ENCODE results near the gene EXOC2. TPM values are rescaled to one million over a fixed set of nuclear protein-coding genes. Genes with fewer than 3 reads are reported as not detected.

EXOC2 gene
- total and polyA plus RNA-seq, 2 of the 13 experiments (the other 11 are each of a cell fraction or from before 2014, with no cell fraction given), result 12.6 to 22.9 TPM

DNA sequence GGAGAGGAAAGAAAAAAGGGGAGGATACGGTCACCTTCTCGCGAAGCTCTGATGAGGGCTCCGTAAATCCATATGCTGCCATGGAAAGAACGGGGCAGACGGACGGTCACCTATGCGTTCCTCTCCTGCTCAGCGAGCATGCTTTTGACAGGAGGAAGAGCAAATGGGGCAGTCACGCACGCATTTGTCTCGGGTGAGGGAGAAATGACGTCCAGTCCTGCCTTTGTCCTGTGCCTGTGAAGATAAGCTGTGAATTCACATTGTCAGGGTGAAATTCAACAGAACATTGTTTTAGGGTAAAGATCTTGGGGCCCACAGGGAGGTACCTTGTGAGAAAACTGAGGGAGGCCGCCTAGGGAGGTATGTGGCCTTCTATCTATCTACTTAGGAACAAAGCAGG lies 217.6 kb downstream of the EXOC2 start (continued):
- TF ChIP-seq, protein P1, sequence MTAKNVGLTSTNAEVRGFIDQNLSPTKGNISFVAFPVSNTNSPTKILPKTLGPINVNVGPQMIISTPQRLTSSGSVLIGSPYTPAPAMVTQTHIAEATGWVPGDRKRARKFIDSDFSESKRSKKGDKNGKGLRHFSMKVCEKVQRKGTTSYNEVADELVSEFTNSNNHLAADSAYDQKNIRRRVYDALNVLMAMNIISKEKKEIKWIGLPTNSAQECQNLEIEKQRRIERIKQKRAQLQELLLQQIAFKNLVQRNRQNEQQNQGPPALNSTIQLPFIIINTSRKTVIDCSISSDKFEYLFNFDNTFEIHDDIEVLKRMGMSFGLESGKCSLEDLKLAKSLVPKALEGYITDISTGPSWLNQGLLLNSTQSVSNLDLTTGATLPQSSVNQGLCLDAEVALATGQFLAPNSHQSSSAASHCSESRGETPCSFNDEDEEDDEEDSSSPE (CRISPR knock-in tag; IDR thresholded peaks at IDR 0.05), result no peak
- TF ChIP-seq FOSL2 (CRISPR knock-in tag; IDR thresholded peaks at IDR 0.05), result no peak

DNA sequence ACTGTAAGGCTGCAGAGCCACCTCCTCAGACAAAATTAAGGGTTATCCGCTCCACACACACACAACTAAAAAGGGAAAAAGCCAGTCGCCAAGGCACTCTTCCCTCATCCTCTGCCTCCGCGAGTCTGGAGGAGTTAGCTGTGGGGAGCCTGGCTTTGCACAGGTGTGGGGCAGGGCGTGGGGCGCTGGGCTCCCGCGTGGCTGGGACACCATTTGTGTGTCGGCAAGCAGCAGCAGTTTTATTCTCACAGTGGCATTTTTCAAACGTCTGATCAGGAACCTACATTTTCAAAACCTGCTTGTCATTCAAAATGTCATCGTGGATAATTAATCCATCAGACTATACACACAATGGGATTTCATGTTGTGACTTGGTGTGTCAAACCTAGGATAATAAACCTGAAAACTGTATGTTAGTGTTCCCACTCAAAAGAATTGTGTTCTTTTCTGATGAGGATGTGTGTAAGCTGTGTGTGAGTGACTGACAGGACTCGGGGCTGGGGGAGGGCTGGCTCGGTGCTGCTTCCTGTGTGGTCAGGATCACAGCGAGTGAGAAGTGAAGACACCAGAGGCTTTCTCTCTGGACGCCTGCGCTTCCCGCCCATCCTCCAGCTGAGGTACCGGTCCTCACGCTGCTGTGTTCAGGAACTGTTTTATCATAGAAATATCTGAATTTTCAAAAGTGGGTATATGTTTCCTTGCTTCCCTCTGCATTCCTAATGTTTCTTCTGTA lies 218.3 kb downstream of the EXOC2 start:
- WGBS (ENCODE audit: low lambda C conversion rate), result 63% methylated on average over 19 of the region's 19 CpGs
- Histone ChIP-seq H3K9me3 (ENCODE audit: low read length) (no peaks in the 10 kb centered on the region), H3K4me3 (replicated peaks in 1 of 3; ENCODE audit: insufficient read depth in 1 of 3, low read depth in 2 of 3, low read length in 3 of 3) (no peak overlapping the region), H3K4me2 (ENCODE audit: low read depth, low read length) (no peak overlapping the region), H3K9ac (ENCODE audit: insufficient read depth, low read depth, low read length) (no peak overlapping the region), H3K27ac (ENCODE audit: extremely low read length, insufficient read depth, low read length) (no peak overlapping the region), H3K27me3 (ENCODE audit: control insufficient read depth in 1 of 2, insufficient read depth in 2 of 2, low read length in 2 of 2) (peaks cover 2 to 25% of the 10 kb centered on the region in 2 experiments; a peak in 2 of 5 replicates), H4K20me1 (ENCODE audit: insufficient read depth, low read length) (no peaks in the 10 kb centered on the region), H2AFZ (ENCODE audit: low read length) (no peak overlapping the region), H3K4me1 (ENCODE audit: insufficient read depth, low read length) (peaks cover 9% of the 10 kb centered on the region), H3K79me2 (ENCODE audit: insufficient read depth, low read length) (no peaks in the 10 kb centered on the region), H3K36me3 (replicated peaks in 1 of 2; ENCODE audit: control insufficient read depth in 1 of 2, insufficient read depth in 2 of 2, low read length in 2 of 2) (no peaks in the 10 kb centered on the region)
- POLR2A ChIA-PET, result no interaction called here
- CTCF ChIA-PET (ENCODE audit: low intra/inter-chr PET ratio, low total read pairs), result no interaction called here
- TF ChIP-seq SSRP1 (CRISPR knock-in tag; IDR thresholded peaks at IDR 0.05), result no peak
- TF ChIP-seq SMYD3 (CRISPR knock-in tag; IDR thresholded peaks at IDR 0.05), result no peak
- TF ChIP-seq HNRNPLL (IDR thresholded peaks at IDR 0.05; ENCODE audit: low read depth, low read length, poor library complexity, severe bottlenecking), result peak; percentile 16
- FAIRE-seq (no peak), DNase-seq (ENCODE audit: low spot score) (no peak), ATAC-seq (peak; percentile 33)
- intact Hi-C loops (cut with micrococcal nuclease; ENCODE audit: unreplicated experiment), result no loop called here
- in situ Hi-C loops (cut with HindIII; ENCODE audit: extremely low pct_ligation_motif_present, low pct_unique_long_range_greater_than_20kb), result no loop called here
- BruUV-seq (replicated peaks), result no TSS peak

Measured in HepG2 (cell line).